Measurements from ENCODE around the gene ABCC1.

ABCC1 gene

DNA sequence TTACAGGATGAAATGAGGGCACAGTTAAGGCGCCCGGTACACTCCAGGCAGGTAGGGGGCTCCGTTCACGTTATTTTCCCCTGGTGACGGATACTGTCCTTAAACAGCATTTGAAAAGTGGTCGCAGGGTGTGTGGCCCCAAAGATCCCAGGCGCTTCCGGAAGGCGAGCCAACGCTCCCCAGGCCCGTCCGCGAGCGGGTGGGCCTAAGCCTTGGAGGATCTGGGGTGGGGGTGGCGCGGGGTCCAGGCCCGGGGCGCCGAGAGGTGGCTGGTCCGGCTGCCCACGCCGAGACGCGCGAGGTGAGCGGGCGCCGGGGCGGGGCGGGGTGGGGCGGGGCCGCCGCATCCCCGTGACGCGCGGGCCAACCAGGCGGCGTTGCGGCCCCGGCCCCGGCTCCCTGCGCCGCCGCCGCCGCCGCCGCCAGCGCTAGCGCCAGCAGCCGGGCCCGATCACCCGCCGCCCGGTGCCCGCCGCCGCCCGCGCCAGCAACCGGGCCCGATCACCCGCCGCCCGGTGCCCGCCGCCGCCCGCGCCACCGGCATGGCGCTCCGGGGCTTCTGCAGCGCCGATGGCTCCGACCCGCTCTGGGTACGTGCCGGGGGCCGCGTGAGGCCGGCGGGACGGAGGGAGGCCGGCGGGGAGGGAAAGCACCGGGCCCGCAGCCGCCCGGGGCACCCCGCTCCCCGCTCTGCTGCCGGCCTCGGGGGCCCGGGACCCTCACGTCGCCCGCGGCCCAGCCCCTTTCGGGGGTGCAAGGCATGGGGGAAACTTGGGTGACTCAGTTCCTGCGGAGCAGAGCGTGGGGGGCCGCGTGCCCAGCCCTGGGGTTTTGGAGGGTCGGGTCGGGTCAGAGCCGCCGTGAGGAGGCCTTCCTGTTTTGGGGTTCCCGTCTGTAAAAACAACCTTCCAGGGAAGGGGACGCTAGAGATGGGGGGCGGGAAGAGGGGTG is at the start of gene ABCC1:
Gene ABCC1, plus strand, starts transcription at position 407 of the 951 bp plus-strand sequence. Its CDS starts 136 bp downstream, at position 543.
- DNase-seq (ENCODE audit: extremely low spot score): peak; percentile 74
- CTCF ChIA-PET: no interaction called here
- no peak for TF ChIP-seq FOXM1 (IDR thresholded peaks at IDR 0.05; ENCODE audit: borderline replicate concordance)
- TF ChIP-seq FOXA1 (IDR thresholded peaks at IDR 0.05): no peak
- TF ChIP-seq ZNF384 (IDR thresholded peaks at IDR 0.05): no peak
- TF ChIP-seq TARDBP (IDR thresholded peaks at IDR 0.05): no peak
- no peak for TF ChIP-seq LEF1 (IDR thresholded peaks at IDR 0.05; ENCODE audit: borderline replicate concordance)
- no peak for TF ChIP-seq ELF4 (IDR thresholded peaks at IDR 0.05)
- TF ChIP-seq BHLHE40 (IDR thresholded peaks at IDR 0.05; ENCODE audit: borderline replicate concordance): no peak
- no peak for TF ChIP-seq HDGF (IDR thresholded peaks at IDR 0.05; ENCODE audit: borderline replicate concordance)
- TF ChIP-seq SP1 (IDR thresholded peaks at IDR 0.05): no peak
- no peak for TF ChIP-seq FOXK2 (IDR thresholded peaks at IDR 0.05)
- TF ChIP-seq SUZ12 (IDR thresholded peaks at IDR 0.05): no peak
- POLR2A ChIA-PET: interaction anchor here (1.3 to 1.5 kb wide), 2 partner anchors 11 to 61 kb away, joined by 4 to 6 read pairs; partner anchors contain the start of gene CEP20

DNA sequence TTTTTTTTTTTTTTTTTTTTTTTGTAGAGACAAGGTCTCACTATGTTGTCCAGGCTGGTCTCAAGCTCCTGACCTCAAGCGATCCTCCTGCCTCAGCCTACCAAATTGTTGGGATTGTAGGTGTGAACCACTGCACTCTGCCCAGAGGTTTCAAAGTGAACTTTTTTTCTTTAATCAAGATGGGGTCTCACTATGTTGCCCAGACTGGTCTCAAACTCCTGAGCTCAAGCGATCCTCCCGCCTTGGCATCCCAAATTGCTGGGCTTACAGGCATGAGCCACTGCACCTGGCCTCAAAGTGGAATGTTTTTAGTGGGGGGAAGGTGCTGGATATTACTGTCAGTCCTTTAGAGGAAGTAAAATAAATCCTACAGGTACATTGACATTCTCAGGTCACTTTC is 49.1 kb upstream of the ABCC1 start:
- CTCF ChIA-PET: interaction anchor here (0.6 kb wide), 1 partner anchor 104 kb away, joined by 3 read pairs; no protein-coding TSS in a partner anchor
- TF ChIP-seq SP1 (IDR thresholded peaks at IDR 0.05): no peak
- no peak for TF ChIP-seq ZNF384 (IDR thresholded peaks at IDR 0.05)
- no peak for TF ChIP-seq FOXM1 (IDR thresholded peaks at IDR 0.05; ENCODE audit: borderline replicate concordance)
- TF ChIP-seq ARNT (IDR thresholded peaks at IDR 0.05): no peak
- POLR2A ChIA-PET: interaction anchor here (2.8 kb wide), 1 partner anchor 12 kb away, joined by 22 read pairs; the partner anchor contains the start of gene CEP20
- no peak for DNase-seq (ENCODE audit: extremely low spot score)

DNA sequence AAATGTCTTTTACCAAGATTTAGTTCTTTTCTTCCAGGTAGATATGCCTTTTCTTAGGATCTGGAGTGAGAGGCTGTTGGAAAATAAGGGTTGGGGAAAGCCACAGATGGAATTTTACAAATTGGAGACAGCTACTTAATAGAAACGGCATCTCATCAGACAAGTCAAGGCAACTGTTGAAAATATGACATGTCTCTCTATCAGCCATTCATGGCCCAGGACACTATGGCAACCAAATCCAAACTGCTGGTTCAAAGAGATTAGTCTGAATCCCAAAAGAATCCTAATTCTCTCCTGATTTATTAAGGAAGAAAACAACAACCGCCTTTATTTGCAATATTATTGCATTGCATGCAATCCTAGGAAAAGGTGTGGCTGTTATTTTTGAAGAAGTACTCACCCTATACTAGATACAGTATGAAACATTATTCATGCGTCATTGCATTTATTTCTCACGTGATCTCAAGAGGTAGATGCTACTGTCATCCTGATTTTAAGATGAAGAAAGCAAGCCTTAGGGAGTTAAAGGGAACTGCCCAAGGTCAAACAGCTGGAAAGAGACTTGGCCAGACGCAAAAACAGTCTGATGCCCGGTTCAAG is 48.4 kb upstream of the ABCC1 start:
- no peak for TF ChIP-seq TARDBP (IDR thresholded peaks at IDR 0.05)
- TF ChIP-seq LEF1 (IDR thresholded peaks at IDR 0.05; ENCODE audit: borderline replicate concordance): no peak
- TF ChIP-seq ARNT (IDR thresholded peaks at IDR 0.05): no peak
- TF ChIP-seq SUZ12 (IDR thresholded peaks at IDR 0.05): no peak
- TF ChIP-seq BHLHE40 (IDR thresholded peaks at IDR 0.05; ENCODE audit: borderline replicate concordance): no peak
- TF ChIP-seq CTBP1 (IDR thresholded peaks at IDR 0.05; ENCODE audit: borderline replicate concordance): no peak

DNA sequence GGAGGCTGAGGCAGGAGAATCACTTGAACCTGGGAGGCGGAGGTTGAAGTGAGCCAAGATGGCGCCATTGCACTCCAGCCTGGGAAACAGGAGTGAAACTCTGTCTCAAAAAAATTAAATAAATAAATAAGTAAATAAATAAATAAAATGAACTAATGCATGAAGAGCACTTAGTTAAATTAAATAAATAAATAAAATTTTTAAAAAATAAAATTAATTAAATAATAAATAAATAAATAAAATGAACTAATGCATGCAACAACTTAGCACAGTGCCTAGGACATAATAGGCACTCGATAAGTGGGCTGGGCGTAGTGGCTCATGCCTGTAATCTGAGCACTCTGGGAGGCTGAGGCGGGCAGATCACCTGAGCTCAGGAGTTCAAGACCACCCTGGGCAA is 45.5 kb upstream of the ABCC1 start:
- TF ChIP-seq ZNF384 (IDR thresholded peaks at IDR 0.05) (no peak), ARNT (IDR thresholded peaks at IDR 0.05) (no peak), FOXM1 (IDR thresholded peaks at IDR 0.05; ENCODE audit: borderline replicate concordance) (no peak), ELF4 (IDR thresholded peaks at IDR 0.05) (no peak), HDGF (IDR thresholded peaks at IDR 0.05; ENCODE audit: borderline replicate concordance) (no peak), FOXA1 (IDR thresholded peaks at IDR 0.05) (no peak), BHLHE40 (IDR thresholded peaks at IDR 0.05; ENCODE audit: borderline replicate concordance) (no peak), LEF1 (IDR thresholded peaks at IDR 0.05; ENCODE audit: borderline replicate concordance) (no peak), NFRKB (IDR thresholded peaks at IDR 0.05) (no peak), SUZ12 (IDR thresholded peaks at IDR 0.05) (no peak), FOXK2 (IDR thresholded peaks at IDR 0.05) (no peak)
- CTCF ChIA-PET: no interaction called here
- POLR2A ChIA-PET: interaction anchor here (1.6 kb wide), 1 partner anchor 15 kb away, joined by 4 read pairs; the partner anchor contains the start of gene CEP20
- DNase-seq (ENCODE audit: extremely low spot score): no peak

More for the DNA sequence above, 48.4 kb upstream of the ABCC1 start:
- CTCF ChIA-PET: no interaction called here
- POLR2A ChIA-PET: interaction anchor here (2.8 kb wide), 1 partner anchor 13 kb away, joined by 22 read pairs; the partner anchor contains the start of gene CEP20
- no peak for DNase-seq (ENCODE audit: extremely low spot score)

DNA sequence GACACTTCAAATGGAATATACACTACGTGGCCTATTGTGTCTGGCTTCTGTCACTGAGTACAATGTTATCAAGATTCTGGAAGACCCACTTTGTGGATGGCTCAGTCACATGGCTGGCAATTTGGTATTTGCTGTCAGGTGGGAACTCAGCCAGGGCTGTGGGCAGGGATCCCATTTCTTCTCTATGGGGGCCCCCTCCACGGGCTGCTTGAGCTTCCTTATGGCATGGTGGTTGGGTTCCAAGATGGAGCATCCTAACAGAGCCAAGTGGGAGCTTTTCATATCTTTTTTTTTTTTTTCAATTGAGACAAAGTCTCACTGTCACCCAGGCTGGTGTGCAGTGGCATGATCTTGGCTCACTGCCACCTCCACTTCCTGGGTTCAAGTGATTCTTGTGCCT is 43.0 kb upstream of the ABCC1 start:
- no peak for DNase-seq (ENCODE audit: extremely low spot score)
- TF ChIP-seq ZNF384 (IDR thresholded peaks at IDR 0.05): no peak
- TF ChIP-seq SUZ12 (IDR thresholded peaks at IDR 0.05): no peak
- no peak for TF ChIP-seq LEF1 (IDR thresholded peaks at IDR 0.05; ENCODE audit: borderline replicate concordance)
- no peak for TF ChIP-seq TARDBP (IDR thresholded peaks at IDR 0.05)
- TF ChIP-seq BHLHE40 (IDR thresholded peaks at IDR 0.05; ENCODE audit: borderline replicate concordance): no peak
- no peak for TF ChIP-seq L3MBTL2 (conservative IDR thresholded peaks at IDR 0.05)
- TF ChIP-seq FOXK2 (IDR thresholded peaks at IDR 0.05): no peak
- no peak for TF ChIP-seq CTBP1 (IDR thresholded peaks at IDR 0.05; ENCODE audit: borderline replicate concordance)
- ChIA-PET POLR2A (interaction anchor here (1.2 kb wide), 1 partner anchor 19 kb away, joined by 3 read pairs; no protein-coding TSS in a partner anchor), CTCF (no interaction called here)

DNA sequence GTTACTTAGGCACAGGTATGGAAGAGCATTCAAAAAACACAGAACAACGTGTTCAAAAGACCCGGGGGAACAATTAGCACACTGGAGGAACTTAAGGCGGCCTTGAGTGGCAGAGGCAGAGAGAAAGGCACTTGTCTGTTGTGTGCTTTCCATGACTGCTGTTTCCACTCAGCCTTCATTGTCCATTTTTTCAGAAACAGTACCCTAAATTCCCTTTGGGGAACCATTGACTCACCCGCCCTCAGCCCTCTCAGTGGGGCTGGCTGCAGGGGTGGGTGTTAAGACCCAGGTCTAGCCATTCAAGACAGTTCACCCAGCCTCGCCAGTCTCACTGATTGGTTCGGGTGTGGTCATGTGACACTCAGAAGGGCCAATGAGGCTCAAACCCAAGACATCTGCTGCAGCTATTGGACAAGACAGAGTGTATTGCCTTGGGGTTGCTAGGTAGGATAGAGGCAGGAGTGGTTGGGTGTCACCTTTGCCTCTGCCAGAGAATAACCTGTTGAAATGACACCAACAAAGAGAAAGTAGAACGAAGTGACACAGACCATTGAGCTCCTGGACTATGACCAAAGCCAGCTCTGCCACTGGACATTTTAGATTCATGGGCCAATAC is 41.4 kb upstream of the ABCC1 start:
- ChIA-PET CTCF (no interaction called here), POLR2A (no interaction called here)
- no peak for TF ChIP-seq FOXK2 (IDR thresholded peaks at IDR 0.05)
- TF ChIP-seq BHLHE40 (IDR thresholded peaks at IDR 0.05; ENCODE audit: borderline replicate concordance): no peak
- TF ChIP-seq TARDBP (IDR thresholded peaks at IDR 0.05): no peak
- TF ChIP-seq ARNT (IDR thresholded peaks at IDR 0.05): no peak
- TF ChIP-seq SP1 (IDR thresholded peaks at IDR 0.05): no peak
- peak; percentile 71 for DNase-seq (ENCODE audit: extremely low spot score)

DNA sequence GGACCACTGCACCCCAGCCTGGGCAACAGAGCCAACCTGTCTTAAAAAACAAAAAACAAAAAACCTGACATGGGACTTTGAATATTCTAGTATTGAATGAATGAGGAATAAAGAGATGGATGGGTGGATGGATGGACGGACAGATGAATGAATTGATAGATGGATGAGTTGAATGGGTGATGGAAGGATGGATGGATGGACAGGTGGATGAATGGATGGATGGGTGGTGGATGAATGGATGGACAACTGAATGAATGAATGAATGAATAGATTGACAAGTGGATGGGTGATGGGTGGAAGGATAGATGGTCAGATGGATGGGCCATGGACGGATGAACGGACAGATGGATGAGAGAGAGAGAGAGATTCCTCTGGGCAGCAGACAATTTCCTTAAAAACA is 38.2 kb upstream of the ABCC1 start:
- DNase-seq (ENCODE audit: extremely low spot score): no peak
- ChIA-PET POLR2A (no interaction called here), CTCF (no interaction called here)
- TF ChIP-seq NFRKB (IDR thresholded peaks at IDR 0.05) (no peak), HDGF (IDR thresholded peaks at IDR 0.05; ENCODE audit: borderline replicate concordance) (no peak), SUZ12 (IDR thresholded peaks at IDR 0.05) (no peak), ARNT (IDR thresholded peaks at IDR 0.05) (no peak), FOXA1 (IDR thresholded peaks at IDR 0.05) (no peak), TARDBP (IDR thresholded peaks at IDR 0.05) (no peak), CTBP1 (IDR thresholded peaks at IDR 0.05; ENCODE audit: borderline replicate concordance) (no peak), ZNF384 (IDR thresholded peaks at IDR 0.05) (no peak), ELF4 (IDR thresholded peaks at IDR 0.05) (no peak), SP1 (IDR thresholded peaks at IDR 0.05) (no peak), BHLHE40 (IDR thresholded peaks at IDR 0.05; ENCODE audit: borderline replicate concordance) (no peak), L3MBTL2 (conservative IDR thresholded peaks at IDR 0.05) (no peak), FOXK2 (IDR thresholded peaks at IDR 0.05) (no peak), LEF1 (IDR thresholded peaks at IDR 0.05; ENCODE audit: borderline replicate concordance) (no peak), FOXM1 (IDR thresholded peaks at IDR 0.05; ENCODE audit: borderline replicate concordance) (no peak)
- TF ChIP-seq, protein P1, sequence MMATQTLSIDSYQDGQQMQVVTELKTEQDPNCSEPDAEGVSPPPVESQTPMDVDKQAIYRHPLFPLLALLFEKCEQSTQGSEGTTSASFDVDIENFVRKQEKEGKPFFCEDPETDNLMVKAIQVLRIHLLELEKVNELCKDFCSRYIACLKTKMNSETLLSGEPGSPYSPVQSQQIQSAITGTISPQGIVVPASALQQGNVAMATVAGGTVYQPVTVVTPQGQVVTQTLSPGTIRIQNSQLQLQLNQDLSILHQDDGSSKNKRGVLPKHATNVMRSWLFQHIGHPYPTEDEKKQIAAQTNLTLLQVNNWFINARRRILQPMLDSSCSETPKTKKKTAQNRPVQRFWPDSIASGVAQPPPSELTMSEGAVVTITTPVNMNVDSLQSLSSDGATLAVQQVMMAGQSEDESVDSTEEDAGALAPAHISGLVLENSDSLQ (IDR thresholded peaks at IDR 0.05): no peak

All from HEK293T (cell line).